ENCODE results near the gene SEMA3B.

SEMA3B gene

DNA sequence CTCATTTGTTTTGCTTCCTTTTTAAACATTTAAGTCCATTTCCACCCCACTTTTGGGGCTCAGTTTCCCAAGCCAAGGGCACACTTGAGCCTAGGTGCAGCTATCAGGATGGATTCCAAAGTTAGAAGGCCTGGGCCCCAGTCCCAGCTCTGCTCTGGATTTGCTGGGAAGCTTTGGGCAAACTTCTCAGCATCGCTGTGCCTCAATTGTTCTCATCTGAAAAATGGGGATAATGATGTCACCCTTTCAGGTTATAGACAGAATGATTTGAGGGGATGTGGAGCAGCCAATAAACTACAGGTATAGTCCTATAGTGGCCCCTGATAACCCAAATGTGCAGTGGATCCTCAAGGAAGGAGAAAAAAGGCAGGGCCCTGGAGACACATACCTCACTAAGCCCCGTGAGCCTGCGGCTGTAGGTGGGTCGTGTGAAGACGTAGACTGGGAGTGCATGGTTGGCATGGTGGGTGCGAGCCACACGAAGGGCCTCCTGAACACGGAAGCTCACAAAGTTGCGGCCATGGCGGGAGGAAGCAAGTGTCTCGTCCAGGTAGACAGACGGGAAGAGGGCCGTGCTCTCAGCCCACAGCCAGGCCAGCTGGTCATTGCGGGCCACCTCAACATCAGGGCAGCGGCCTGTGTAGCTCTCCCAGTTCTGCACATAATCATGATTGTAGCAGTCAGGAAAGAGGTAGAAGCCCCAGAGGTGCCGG is 50.4 kb downstream of the SEMA3B start:
- DNase-seq: no peak

GRCh38 chr3:50319894-50320625 is 51.1 kb downstream of the SEMA3B start:
- no peak for DNase-seq

DNA sequence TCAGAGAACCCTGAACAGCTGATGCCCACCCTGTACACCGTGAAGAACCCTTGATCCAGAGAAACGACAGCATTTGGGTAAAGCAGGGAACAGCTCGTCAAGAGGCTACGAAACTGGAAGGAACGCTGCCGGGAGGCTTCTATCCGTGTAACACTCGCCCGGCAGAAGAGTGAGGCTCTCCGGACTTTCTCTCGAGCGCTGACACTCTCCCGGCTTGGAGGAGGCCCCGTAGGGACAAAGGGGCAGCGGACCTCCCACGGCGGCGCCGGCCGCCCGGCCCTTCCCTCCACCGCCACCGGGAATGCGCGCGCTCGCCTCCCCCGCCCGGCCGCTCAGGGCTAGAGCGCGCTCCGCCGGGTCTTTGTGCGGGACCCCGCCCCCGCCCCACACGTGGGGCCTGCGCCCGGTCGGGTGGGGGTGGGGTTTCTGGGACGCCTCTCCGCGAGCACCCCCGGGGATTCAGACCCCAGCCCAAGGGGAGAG is 51.9 kb downstream of the SEMA3B start:
- peak; percentile 62 to 72 for DNase-seq

GRCh38 chr3:50321336-50322114 is 52.6 kb downstream of the SEMA3B start:
- peak; percentile 79 to 88 for DNase-seq

GRCh38 chr3:50322115-50322385 is 53.1 kb downstream of the SEMA3B start:
- DNase-seq: no peak

DNA sequence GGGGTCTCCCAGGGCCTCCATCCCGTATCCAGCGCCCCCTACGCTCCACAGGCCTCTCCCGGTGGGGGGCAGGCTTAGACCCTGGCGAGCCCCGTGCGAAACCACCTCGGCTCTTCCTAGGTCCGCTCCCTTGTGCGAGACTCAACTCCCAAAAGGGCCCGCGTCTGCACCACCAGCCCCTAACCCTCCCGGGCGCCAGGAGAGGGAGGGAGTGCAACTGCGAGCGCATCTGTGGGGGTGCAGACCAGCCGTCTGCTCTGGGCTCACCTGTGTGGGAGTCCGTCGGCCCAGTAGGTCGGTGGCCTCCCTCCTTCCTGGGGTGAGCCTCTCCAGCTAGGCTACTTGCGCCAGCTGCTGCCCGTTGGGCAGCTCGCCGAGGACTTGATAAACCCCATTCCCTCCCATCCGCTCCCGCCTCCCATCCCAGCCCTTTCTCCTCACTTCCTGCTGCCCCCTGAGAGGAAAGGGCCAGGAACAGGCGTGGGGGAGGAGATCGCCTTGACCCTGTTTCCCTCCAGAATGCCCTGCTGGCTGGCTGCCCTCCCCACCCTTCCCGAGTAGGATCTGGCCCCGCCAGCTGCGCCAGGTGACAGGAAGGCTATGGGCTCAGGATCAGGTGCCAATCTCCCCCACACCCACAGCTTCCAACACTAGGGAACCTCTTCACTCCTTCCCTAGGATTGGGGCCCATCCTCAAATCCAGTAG is 53.6 kb downstream of the SEMA3B start, which contains the start of gene HYAL2:
Gene HYAL2 (minus strand): TSS at position 360 of the 706 bp plus-strand sequence. CDS start 2,256 bp downstream, outside the sequence.
- DNase-seq: peak; percentile 54 to 74

DNA sequence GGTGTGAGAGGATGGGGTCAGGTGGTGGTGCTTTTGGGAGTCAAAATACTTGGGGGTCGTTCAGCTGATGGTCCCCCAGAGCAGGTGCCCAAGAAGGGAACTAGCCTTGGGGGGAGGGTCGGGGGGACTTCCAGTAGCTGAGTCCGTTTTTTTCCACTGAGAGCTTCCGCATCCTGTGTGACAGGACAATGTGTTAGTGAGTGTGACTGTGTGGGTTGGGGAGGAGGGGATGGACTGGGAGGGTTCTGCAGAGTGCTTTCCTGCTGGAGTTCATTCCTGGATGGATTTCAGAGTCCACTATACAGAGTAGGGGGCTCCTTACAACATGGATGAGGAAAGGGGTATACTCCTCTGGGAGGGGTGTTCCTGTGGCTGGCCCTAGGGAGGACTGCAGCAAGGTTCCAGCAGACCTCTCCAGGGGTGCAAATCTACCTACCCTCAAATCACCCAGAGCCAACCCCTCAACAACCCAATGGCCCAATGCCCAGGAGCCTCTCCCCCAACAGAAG is 54.2 kb downstream of the SEMA3B start:
- peak; percentile 37 to 51 for DNase-seq

DNA sequence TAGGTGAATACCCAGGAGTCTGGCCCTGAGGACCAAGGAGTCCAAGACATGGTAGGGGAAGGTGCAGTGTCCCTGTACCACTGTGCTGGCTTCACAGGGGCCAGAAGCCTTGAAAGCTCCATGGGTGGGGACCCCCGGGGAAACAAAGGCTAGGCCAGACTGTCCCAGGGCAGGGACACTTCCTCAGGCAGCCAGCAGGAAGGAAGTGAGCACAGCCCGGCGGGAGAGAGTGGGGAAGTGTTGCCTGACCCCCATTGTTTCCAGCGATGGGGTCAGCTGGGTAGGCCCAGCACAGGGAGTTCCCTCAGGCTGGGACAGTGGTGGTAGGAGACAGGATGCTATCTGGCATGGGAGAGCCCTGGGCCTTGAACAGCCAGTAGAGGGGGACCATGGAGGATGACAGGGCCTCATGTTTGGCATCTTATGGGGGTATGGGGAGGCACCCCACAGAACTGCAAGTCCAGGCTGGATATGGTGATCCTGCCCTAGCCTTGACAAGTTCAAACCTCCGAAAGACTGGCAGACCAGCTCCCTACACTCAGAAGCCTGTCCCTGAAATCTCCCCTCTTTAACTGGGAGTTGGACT is 54.8 kb downstream of the SEMA3B start:
- no peak for DNase-seq

DNA sequence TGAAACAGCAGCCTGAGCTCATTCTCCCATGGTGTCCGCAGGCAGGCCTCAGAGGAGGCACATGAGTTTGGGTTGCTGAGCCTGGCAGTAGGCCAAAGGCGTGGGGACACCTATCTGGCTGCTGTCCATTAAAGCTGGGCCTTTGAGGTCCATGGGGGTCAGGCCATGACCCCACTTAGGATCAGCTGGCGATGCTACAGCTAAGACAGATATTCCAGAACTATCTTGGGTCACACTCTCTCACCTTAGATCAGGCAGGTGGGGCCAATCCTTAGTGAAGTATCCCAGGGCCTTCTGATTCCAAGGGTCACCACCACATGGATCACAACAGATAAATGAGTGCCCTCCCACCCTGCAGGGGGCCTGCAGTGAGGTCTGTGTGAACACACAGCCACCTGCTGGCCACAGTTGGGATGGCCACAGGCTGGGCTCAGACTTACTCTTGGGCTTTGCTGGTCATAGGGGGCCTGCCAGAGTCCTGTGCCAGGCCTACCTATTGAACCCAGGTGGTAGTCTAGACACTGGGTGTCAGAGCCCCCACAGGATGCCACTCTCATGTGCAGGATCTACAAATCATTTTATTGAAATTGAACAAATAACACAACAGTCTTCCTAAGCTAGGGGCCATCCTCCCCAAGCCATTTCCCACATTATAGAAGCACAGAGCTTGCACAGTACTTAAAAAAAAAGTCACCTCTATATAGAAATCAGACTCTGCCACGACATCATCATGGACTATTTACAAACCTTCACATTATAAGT is 55.6 kb downstream of the SEMA3B start:
- peak; percentile 70 to 74 for DNase-seq

- no peak for DNase-seq
These were observed 56.1 kb downstream of the SEMA3B start for GRCh38 chr3:50325113-50325480.

DNA sequence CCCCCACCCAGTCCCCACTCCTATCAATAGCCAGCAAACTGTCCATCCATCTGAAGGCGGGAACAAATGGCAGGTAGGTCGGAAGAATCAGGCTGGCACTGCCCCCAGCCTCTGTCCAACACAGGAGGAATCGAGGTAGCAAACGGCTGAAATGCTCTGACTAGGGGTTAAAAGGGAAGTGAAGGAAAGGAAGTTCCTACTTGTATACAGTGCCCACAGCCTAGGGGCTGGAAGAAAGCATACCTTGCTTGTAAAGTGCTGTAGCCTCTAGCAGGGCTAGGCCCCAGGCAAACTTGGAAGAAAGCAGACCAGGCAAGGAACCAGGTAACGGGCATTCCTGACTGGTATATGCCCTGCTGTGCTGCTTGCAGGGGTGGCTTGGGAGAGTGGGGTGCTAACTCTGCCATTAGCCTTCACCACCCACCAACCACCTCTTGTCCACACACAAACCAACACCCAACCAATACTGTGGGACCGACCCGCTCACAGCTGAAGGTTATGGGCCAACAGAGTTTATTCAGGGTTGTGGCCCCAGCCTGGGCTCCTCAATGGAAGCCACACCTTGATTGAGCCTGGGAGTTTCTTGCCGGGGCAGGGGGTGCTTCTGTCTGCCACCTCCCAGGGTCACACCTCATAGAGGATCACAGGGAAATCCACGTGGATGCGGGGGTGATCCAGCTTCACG is 56.7 kb downstream of the SEMA3B start:
- DNase-seq: no peak

GRCh38 chr3:50326182-50326541 is 57.2 kb downstream of the SEMA3B start:
- DNase-seq: no peak

GRCh38 chr3:50327129-50327528 is 58.2 kb downstream of the SEMA3B start:
- no peak for DNase-seq
